ENCODE measurements around the gene RFX3. TPM values are rescaled to one million over a fixed set of nuclear protein-coding genes. Genes with fewer than 3 reads are reported as not detected.
A peak's percentile ranks its signal among the peaks of the same experiment; 100 is the strongest.

The RFX3 gene
- total and polyA plus RNA-seq, 12 donors, result 1.4 to 14.2 (median 5.5) TPM

- intact Hi-C loops (cut with DNase I), result no loop called here
- no peak overlapping the region for H3K27ac ChIP-seq
- no peak overlapping the region for H3K4me3 ChIP-seq
- DNase-seq, result no peak
- peaks cover 0 to 7% (median 0%) of the 10 kb centered on the region in 3 donors for H3K9me3 ChIP-seq (replicated peaks in 1 of 3)
- 84 to 93% (median 89%) methylated on average over 7 of the region's 7 CpGs for WGBS, 4 donors
- TF ChIP-seq CTCF (IDR thresholded peaks at IDR 0.05), result no peak
- no peaks in the 10 kb centered on the region for H3K27me3 ChIP-seq
- no peaks in the 10 kb centered on the region for H3K36me3 ChIP-seq (replicated peaks in 1 of 2)
- H3K4me1 ChIP-seq (replicated peaks in 1 of 2), result no peaks in the 10 kb centered on the region
Observed at GRCh38 chr9:3479514-3480352, 46.1 kb downstream of the RFX3 start.

- intact Hi-C loops (cut with DNase I), result no loop called here
- no peak for TF ChIP-seq POLR2A (IDR thresholded peaks at IDR 0.05)
- TF ChIP-seq CTCF (IDR thresholded peaks at IDR 0.05), result no peak
- WGBS, 4 donors, result 81 to 100% (median 86%) methylated on average over 1 of the region's 1 CpG
Observed at GRCh38 chr9:3478549-3478953, 47.2 kb downstream of the RFX3 start.

GRCh38 chr9:3477236-3477834 is 48.5 kb downstream of the RFX3 start:
- no peak for DNase-seq
- Histone ChIP-seq H3K27me3 (no peaks in the 10 kb centered on the region), H3K9me3 (replicated peaks in 1 of 3) (peaks cover 0 to 7% (median 0%) of the 10 kb centered on the region in 3 donors), H3K36me3 (replicated peaks in 1 of 2) (no peaks in the 10 kb centered on the region), H3K4me3 (no peak overlapping the region), H3K4me1 (replicated peaks in 1 of 2) (no peaks in the 10 kb centered on the region), H3K27ac (no peak overlapping the region)
- no peak for TF ChIP-seq POLR2A (IDR thresholded peaks at IDR 0.05)
- TF ChIP-seq CTCF (IDR thresholded peaks at IDR 0.05), result no peak
- WGBS, 4 donors, result 73 to 86% (median 79%) methylated on average over 4 of the region's 4 CpGs
- intact Hi-C loops (cut with DNase I), result no loop called here

More at GRCh38 chr9:3478549-3478953, 47.2 kb downstream of the RFX3 start:
- H3K27ac ChIP-seq, result no peak overlapping the region
- H3K4me1 ChIP-seq (replicated peaks in 1 of 2), result no peaks in the 10 kb centered on the region
- H3K27me3 ChIP-seq, result no peaks in the 10 kb centered on the region
- H3K4me3 ChIP-seq, result no peak overlapping the region
- no peaks in the 10 kb centered on the region for H3K36me3 ChIP-seq (replicated peaks in 1 of 2)
- H3K9me3 ChIP-seq (replicated peaks in 1 of 3), result peaks cover 0 to 7% (median 0%) of the 10 kb centered on the region in 3 donors
- DNase-seq, result no peak

- Histone ChIP-seq H3K4me1 (replicated peaks in 1 of 2) (peaks cover 8 to 15% of the 10 kb centered on the region in 2 donors), H3K27ac (no peak overlapping the region), H3K9me3 (replicated peaks in 1 of 3) (peaks cover 0 to 7% (median 0%) of the 10 kb centered on the region in 3 donors), H3K27me3 (no peaks in the 10 kb centered on the region), H3K4me3 (no peak overlapping the region), H3K36me3 (replicated peaks in 1 of 2) (no peaks in the 10 kb centered on the region)
- DNase-seq, result peak in 1 of 7 donors; percentile 6
- TF ChIP-seq CTCF (IDR thresholded peaks at IDR 0.05) (no peak), POLR2A (IDR thresholded peaks at IDR 0.05) (no peak)
- intact Hi-C loops (cut with DNase I), result no loop called here
- WGBS, 4 donors, result 80 to 84% (median 83%) methylated on average over 13 to 14 of the region's 14 CpGs
Observed at GRCh38 chr9:3475300-3476020, 50.3 kb downstream of the RFX3 start.

Measured in adrenal gland (tissue), 12 donors.